HL-60/S4 treated with phorbol 12-myristate 13-acetate at 8.2 ng/mL for 4 days and 3 days (cell line): ENCODE results near the gene CXCR4.
"Not testable (repeated sequence)": the region's sequence is repeated elsewhere in the genome, so short reads cannot be mapped to it uniquely, and the experiment has no call there.

Experiments
- in situ Hi-C: fragments of 300-500 bp; cut with MboI; formaldehyde crosslinking; loops from 2 replicates; pipeline ENCODE4 v1.15.0; 2022; ENCODE audit warnings: low sequenced_read_pairs

The CXCR4 gene

DNA sequence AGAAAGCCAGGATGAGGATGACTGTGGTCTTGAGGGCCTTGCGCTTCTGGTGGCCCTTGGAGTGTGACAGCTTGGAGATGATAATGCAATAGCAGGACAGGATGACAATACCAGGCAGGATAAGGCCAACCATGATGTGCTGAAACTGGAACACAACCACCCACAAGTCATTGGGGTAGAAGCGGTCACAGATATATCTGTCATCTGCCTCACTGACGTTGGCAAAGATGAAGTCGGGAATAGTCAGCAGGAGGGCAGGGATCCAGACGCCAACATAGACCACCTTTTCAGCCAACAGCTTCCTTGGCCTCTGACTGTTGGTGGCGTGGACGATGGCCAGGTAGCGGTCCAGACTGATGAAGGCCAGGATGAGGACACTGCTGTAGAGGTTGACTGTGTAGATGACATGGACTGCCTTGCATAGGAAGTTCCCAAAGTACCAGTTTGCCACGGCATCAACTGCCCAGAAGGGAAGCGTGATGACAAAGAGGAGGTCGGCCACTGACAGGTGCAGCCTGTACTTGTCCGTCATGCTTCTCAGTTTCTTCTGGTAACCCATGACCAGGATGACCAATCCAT is 2.7 kb downstream of the CXCR4 start:
- in situ Hi-C loops: no loop called here

DNA sequence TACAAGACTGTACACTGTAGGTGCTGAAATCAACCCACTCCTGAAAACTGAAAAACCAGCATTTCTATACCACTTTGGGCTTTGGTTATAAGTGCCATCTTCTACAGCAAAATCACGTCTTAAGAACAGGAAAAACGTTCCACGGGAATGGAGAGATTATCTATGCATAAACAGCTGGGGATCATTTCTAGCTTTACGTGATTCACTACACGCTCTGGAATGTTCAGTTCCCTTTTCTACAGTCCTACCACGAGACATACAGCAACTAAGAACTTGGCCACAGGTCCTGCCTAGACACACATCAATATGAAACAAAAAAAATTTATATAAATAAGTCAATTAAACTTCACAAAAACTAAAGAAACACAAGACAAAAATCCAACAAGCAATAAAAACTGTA is 3.6 kb downstream of the CXCR4 start:
- in situ Hi-C loops: no loop called here

- in situ Hi-C loops: no loop called here
Observed at GRCh38 chr2:136113209-136113971, 4.6 kb downstream of the CXCR4 start.

GRCh38 chr2:136112317-136113208 is 5.4 kb downstream of the CXCR4 start:
- in situ Hi-C loops: no loop called here

DNA sequence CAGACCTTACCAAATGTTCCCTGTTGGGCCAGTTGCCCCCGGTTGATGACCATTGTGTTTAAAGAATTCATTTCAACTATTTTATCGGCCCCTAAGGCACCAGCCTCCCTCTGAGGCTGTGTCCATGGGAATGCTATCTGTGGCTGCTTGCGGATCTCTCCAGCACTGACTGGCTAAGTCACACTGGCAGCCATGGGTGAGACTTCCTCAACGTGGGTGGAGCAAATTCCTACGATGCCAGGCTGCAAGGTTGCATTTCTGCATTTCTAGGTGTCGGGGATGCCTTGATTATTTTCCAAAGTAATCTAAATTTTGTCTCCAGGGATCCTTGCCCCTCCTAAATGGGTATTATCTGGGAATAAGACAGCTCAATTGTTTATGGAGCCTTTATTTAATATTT is 6.2 kb downstream of the CXCR4 start:
- in situ Hi-C loops: no loop called here

DNA sequence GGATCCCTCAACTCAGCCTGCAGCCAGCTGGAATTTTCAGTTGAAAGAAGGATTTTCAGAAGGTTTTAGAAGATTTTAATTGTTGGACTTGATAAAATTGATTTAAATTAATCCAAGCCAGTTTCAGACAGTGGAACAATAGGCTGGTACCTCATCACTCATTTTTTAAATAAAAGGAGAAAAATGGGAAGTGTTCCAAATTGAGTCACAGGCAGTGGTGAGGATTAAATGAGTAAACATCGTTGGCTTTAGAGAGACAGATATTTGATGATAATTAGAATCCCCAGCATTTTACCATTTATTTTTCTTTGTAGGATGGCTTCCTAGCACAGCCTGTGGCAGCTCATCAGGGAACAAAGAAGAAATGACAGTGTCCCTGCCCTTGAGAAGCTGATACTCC is 7.4 kb downstream of the CXCR4 start:
- in situ Hi-C loops: no loop called here

- in situ Hi-C loops: no loop called here
Observed at GRCh38 chr2:136108463-136108862, 9.5 kb downstream of the CXCR4 start.

- in situ Hi-C loops: no loop called here
Observed at GRCh38 chr2:136107051-136108033, 10.6 kb downstream of the CXCR4 start.

- in situ Hi-C loops: no loop called here
Observed at GRCh38 chr2:136106505-136106904, 11.4 kb downstream of the CXCR4 start.

GRCh38 chr2:136104977-136105376 is 13.0 kb downstream of the CXCR4 start:
- in situ Hi-C loops: no loop called here

DNA sequence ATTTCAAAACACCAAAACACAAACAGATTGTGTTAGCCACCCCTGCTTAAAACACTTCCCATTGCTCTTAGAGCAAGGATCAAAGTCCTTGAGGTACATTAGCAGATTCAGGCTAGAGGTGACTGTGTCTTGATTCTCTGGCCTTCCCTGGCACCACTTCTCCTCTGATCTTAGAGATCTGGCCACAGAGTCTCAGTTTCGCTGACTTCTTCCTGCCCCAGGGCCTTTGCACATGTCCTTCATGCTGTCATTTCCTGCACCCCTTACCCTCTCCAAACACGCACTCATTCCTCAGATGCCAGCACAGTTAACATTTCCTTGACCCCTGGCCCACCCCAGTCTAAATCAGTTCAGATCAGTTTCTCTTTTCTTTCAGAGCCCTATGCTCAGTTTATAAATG is 16.9 kb downstream of the CXCR4 start:
- in situ Hi-C loops: no loop called here

GRCh38 chr2:136098441-136098840 is 19.5 kb downstream of the CXCR4 start:
- in situ Hi-C loops: no loop called here

GRCh38 chr2:136093583-136093982 is 24.4 kb downstream of the CXCR4 start:
- in situ Hi-C loops: no loop called here

- in situ Hi-C loops: no loop called here
Observed at GRCh38 chr2:136091899-136092298, 26.1 kb downstream of the CXCR4 start.

DNA sequence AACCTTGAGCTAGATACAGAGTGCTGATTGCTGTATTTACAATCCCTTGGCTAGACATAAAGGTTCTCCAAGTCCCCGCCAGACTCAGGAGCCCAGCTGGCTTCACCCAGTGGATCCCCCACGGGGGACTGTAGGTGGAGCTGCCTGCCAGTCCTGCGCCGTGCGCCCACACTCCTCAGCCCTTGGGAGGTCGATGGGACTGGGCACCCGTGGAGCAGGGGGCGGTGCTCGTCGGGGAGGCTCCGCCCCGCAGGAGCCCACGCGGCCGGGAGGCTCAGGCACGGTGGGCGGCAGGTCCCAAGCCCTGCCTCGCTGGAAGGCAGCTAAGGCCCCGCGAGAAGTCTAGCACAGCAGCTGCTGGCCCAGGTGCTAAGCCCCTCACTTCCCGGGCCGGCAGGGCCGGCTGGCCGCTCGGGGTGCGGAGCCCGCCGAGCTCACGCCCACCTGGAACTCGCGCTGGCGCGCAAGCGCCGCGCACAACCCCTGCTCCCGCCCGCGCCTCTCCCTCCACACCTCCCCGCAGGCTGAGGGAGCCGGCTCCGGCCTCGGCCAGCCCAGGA is 30.0 kb downstream of the CXCR4 start:
- in situ Hi-C loops: not testable (repeated sequence)

DNA sequence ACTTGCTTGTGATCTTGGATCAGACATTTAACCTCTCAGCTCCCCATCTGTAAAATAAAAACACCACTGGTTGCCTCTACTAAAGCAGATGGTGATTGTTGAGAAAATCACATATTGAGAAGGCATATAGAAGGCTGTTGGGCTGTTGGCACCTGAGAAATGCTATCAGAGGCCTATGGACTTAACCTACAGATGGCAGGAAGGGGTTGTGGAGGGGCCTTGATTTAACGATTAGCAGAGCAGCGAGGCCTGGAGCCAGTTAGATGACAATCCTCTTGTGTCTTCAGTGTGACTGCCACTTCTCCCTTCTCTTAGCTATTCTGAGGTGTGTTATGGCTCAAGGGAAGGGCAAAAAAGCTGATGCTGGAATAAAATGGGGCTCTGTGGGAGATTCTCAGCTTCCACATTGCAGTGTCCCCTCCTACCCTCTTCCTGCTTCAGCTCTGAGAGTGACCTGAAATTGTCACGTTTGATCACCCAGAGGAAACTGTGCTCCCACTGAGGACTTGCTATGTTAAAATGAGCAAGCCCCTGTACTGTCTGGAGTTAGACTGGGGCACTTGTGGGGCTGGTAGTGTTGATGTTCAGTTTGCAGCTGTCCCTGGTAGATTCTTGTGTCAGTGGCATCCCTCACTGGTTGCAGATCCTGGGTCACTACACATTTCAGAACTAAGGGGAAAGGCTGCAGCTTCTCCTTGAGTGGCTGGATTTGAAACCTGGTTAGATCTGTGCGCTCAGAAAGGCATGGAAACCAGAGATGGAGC is 31.5 kb downstream of the CXCR4 start:
- in situ Hi-C loops: no loop called here

DNA sequence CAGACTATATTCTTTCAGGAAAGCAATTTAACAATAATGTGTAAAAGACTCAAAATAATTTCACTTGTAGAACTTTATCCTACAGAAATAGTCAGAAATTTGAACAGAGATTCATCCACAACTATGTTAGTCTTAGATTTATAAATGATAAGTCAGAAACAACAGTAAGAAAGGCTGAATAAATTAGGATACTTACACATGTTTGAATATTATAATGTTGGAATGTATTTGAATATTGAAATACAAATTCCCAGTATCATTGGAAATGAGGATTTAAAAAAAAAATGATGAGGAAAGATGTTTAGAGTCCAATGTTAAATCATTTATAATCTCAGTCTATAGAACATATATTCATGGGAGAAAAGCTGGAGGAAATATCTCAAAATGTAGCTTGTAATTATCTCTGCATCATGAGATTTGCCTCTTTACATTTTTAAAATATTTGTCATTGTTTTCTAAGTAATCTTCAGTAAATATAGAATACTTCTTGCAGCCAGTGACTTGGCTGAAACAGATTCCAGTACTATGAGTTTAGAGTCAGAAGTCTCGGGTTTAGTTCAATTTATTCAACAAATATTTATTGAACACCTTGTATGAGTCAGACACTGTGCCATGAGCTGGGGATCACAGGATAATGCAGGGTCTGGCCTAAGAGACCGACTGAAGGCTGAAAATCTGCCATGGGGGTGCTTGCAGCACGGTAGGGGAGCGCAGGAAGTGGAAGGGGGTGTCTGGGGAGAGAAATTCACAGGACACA is 32.3 kb downstream of the CXCR4 start:
- in situ Hi-C loops: no loop called here

DNA sequence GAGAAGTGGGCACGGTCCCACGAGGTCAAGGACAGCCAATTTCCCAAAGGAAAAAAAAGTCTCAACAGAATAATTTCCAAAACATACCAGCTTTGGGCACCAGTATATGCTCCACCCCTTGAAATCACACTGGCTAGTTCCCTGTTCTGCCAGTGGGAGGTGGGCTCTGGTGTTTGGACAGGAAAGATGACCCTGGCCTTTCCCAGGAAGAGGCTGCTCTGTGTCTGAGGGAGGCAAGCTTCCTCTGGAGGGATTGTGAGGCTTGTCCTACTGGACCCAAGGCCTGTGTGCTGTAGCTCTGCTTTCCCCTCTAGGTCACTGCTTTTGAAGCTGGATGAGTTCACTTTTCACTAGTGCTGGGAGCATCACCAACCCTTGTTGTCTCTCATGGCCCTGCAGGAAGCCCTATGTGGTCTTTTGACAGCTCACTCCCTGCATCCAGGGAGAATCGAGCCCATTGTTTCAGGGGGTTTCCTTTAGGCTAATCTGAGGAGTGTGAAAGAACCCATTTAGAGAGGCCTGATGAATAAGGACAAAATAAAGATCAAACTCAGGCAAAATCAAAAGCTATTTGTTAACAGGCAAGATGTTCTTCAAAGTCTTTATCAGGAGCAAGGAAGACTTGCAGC is 36.3 kb downstream of the CXCR4 start:
- in situ Hi-C loops: no loop called here
